Endothelial cell of umbilical vein (primary cell): Measurements from ENCODE around the gene AHCY. TPM values are rescaled to one million over a fixed set of nuclear protein-coding genes. Genes with fewer than 3 reads are reported as not detected.

Experiments used
- BruUV-seq: library from RNA; stranded (reverse); fragments of 400-500 nt; replicated peaks from 2 replicates; lab custom pipeline; 2021; lab: Mats Ljungman, UMichigan
- CTCF ChIA-PET: fragments of 300-600, 350-600 bp; sonication (Branson Sonifier 250); formaldehyde crosslinking; loops from one replicate; lab custom pipeline; 2021; ENCODE audit warnings: antibody characterized with exemption, inconsistent platforms; lab: Charles Lee
- POLR2A ChIA-PET: fragments of 300-600, 350-600 bp; sonication (Branson Sonifier 250); formaldehyde crosslinking; loops from one replicate; lab custom pipeline; 2021; ENCODE audit warnings: antibody characterized with exemption, inconsistent platforms; lab: Charles Lee
- DNase-seq: peaks from one replicate; pipeline ENCODE4 v3.0.0-alpha.2; 2011; ENCODE audit warnings: low read depth, low spot score
- FAIRE-seq: peaks from 2 replicates; lab custom pipeline; 2011; peaks lifted over from hg19 to GRCh38; lab: Jason Lieb, UNC
- H2AFZ ChIP-seq: 2 replicates; pipeline ENCODE4 v1.6.0; 2012; ENCODE audit warnings: low read depth, low read length, control low read depth, inconsistent platforms
- H3K27ac ChIP-seq: 2 replicates; pipeline ENCODE4 v1.5.1; 2011; ENCODE audit warnings: low read depth, mild to moderate bottlenecking, control low read depth, low read length, moderate library complexity; ENCODE audit not compliant: insufficient read depth
- H3K27me3 ChIP-seq, 2 experiments: 2 replicates each; pipeline versions ENCODE4 v1.6.0 to v1.6.1; 2011; ENCODE audit warnings: low read length in 2 of 2, mixed read lengths in 1 of 2; ENCODE audit not compliant: control insufficient read depth in 2 of 2, insufficient read depth in 2 of 2
- H3K36me3 ChIP-seq, 2 experiments: 2 replicates in 1 of 2; 3 replicates in 1 of 2; pipeline ENCODE4 v1.5.1; 2011; ENCODE audit warnings: low read length in 2 of 2, mild to moderate bottlenecking in 1 of 2, moderate library complexity in 1 of 2; ENCODE audit not compliant: control insufficient read depth in 2 of 2, insufficient read depth in 2 of 2; ENCODE audit errors: extremely low read depth in 1 of 2
- H3K4me1 ChIP-seq: 3 replicates; pipeline ENCODE4 v1.5.1; 2011; ENCODE audit warnings: mild to moderate bottlenecking, low read length; ENCODE audit not compliant: control insufficient read depth, insufficient read depth; ENCODE audit errors: extremely low read depth
- H3K4me2 ChIP-seq: 2 replicates; pipeline ENCODE4 v1.6.1; 2011; ENCODE audit warnings: low read length, control low read depth, mixed read lengths; ENCODE audit not compliant: insufficient read depth
- H3K4me3 ChIP-seq, 3 experiments: fragments of 200-600 bp in 1 of 3; sonication (generic), shearing (Covaris generic) in 1 of 3; replicated peaks in 1 of 3; 2 replicates each; pipeline ENCODE4 v1.5.1; 2011 to 2016; ENCODE audit warnings: control low read depth in 3 of 3, low read length in 3 of 3, mild to moderate bottlenecking in 2 of 3, inconsistent platforms in 1 of 3, low read depth in 1 of 3, moderate library complexity in 1 of 3; ENCODE audit not compliant: insufficient read depth in 1 of 3
- H3K79me2 ChIP-seq: 2 replicates; pipeline ENCODE4 v1.6.0; 2012; ENCODE audit warnings: low read length, inconsistent platforms; ENCODE audit not compliant: control insufficient read depth, insufficient read depth
- H3K9ac ChIP-seq: replicated peaks from 2 replicates; pipeline ENCODE3; 2011; ENCODE audit warnings: low read length, control low read depth; ENCODE audit not compliant: insufficient read depth; ENCODE audit errors: extremely low read depth
- H3K9me1 ChIP-seq: replicated peaks from 3 replicates; pipeline ENCODE4 v1.6.0; 2011; ENCODE audit warnings: mild to moderate bottlenecking, low read length; ENCODE audit not compliant: control insufficient read depth, insufficient read depth; ENCODE audit errors: extremely low read depth
- H3K9me3 ChIP-seq: replicated peaks from 2 replicates; pipeline ENCODE4 v1.5.1; 2012; ENCODE audit warnings: low read length, inconsistent platforms; ENCODE audit not compliant: control insufficient read depth, insufficient read depth
- H4K20me1 ChIP-seq: replicated peaks from 2 replicates; pipeline ENCODE3; 2011; ENCODE audit warnings: mild to moderate bottlenecking, low read length; ENCODE audit not compliant: control insufficient read depth, insufficient read depth; ENCODE audit errors: extremely low read depth
- EZH2 ChIP-seq: IDR thresholded peaks from 2 replicates; pipeline ENCODE4 v1.6.1; 2012; ENCODE audit warnings: borderline replicate concordance, low read depth, mild to moderate bottlenecking, moderate library complexity, low read length, inconsistent platforms; ENCODE audit not compliant: severe bottlenecking
- FOS ChIP-seq: IDR thresholded peaks from 2 replicates; pipeline ENCODE4 v1.6.1; 2011; ENCODE audit warnings: mild to moderate bottlenecking, low read length, moderate library complexity, borderline replicate concordance; ENCODE audit not compliant: insufficient read depth
- GATA2 ChIP-seq: IDR thresholded peaks from 2 replicates; pipeline ENCODE4 v1.7.0; 2011; ENCODE audit warnings: low read depth, mild to moderate bottlenecking, moderate library complexity, mixed read lengths, low read length; ENCODE audit not compliant: insufficient read length, insufficient read depth
- JUN ChIP-seq: IDR thresholded peaks from 2 replicates; pipeline ENCODE4 v1.6.1; 2011; ENCODE audit warnings: borderline replicate concordance, low read depth; ENCODE audit not compliant: insufficient read length, insufficient read depth
- MYC ChIP-seq: IDR thresholded peaks from one replicate; pipeline ENCODE4 v1.6.1; 2011; ENCODE audit warnings: mild to moderate bottlenecking, low read depth, low read length
- POLR2A ChIP-seq: IDR thresholded peaks from 2 replicates; pipeline ENCODE4 v1.6.1; 2012; ENCODE audit warnings: low read depth, mild to moderate bottlenecking, control low read depth, low read length
- POLR2AphosphoS5 ChIP-seq: IDR thresholded peaks from 2 replicates; pipeline ENCODE4 v1.6.1; 2012; ENCODE audit warnings: low read depth, mild to moderate bottlenecking, control low read depth, low read length, moderate library complexity; ENCODE audit not compliant: insufficient read depth
- dilution Hi-C: fragments of 300-500 bp; cut with MboI; formaldehyde crosslinking; loops from one replicate; pipeline ENCODE4 v1.15.0; 2019; ENCODE audit warnings: low sequenced_read_pairs; ENCODE audit not compliant: extremely low pct_ligation_motif_present
- intact Hi-C: fragments of 100-400 bp; cut with micrococcal nuclease; formaldehyde crosslinking; loops from one replicate; pipeline ENCODE4 v1.10.0; 2022
- polyA plus RNA-seq, 4 experiments: library from polyadenylated mRNA; depleted of rRNA in 3 of 4; stranded (reverse) in 3 of 4; unstranded in 1 of 4; fragments of >200 nt; gene quantifications; 2 replicates each; pipeline versions ENCODE4 v1.2.1 to v1.2.3, GENCODE V29; 2011 to 2012; ENCODE audit warnings: missing spikeins in 1 of 4
- total RNA-seq: library from RNA; stranded (reverse); gene quantifications from 2 replicates; pipeline ENCODE4 v1.2.3, GENCODE V29; 2021
- TF ChIP-seq, protein P1 (sequence below): IDR thresholded peaks from 2 replicates; pipeline ENCODE4 v1.6.1; 2011; ENCODE audit not compliant: insufficient read depth, insufficient read length
- TF ChIP-seq, protein P2 (sequence below), 2 donors: IDR thresholded peaks; 1 replicate in 1 of 2; 2 replicates in 1 of 2; pipeline ENCODE4 v1.5.1; 2011; ENCODE audit warnings: low read length in 2 of 2, mild to moderate bottlenecking in 2 of 2, moderate library complexity in 2 of 2, control low read depth in 1 of 2, inconsistent platforms in 1 of 2, low read depth in 1 of 2; ENCODE audit not compliant: insufficient read depth in 1 of 2; ENCODE audit errors: extremely low read depth in 1 of 2

The AHCY gene
- total and polyA plus RNA-seq, 2 donors (not counting 3 experiments of a cell fraction or from before 2014, with no cell fraction given): 94.7 to 168 TPM

DNA sequence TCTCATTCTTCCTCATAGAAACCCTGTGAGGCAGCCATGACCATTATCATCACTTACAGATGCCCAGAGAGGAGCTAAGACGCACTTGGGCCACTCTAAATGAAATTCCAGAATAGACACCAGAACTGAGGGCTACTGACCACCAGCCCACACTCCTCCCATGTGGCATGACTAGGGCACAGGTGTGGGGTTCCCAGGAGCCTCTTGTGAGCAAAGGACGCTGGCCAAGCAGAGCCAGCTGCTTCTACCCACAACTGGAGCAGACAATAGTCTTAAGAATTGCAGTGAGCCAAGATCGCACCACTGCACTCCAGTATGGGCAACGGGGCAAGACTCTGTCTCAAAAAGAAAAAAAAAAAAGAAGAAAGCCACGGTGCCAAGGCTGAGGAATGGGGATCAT is 10.0 kb downstream of the AHCY start:
- FAIRE-seq (no peak), DNase-seq (no peak)
- no peak overlapping the region for H2AFZ ChIP-seq
- H4K20me1 ChIP-seq: no peaks in the 10 kb centered on the region
- peaks cover 9% of the 10 kb centered on the region for H3K79me2 ChIP-seq
- H3K36me3 ChIP-seq: peaks cover 0 to 8% of the 10 kb centered on the region in 2 experiments
- no peaks in the 10 kb centered on the region for H3K9me1 ChIP-seq
- no peaks in the 10 kb centered on the region for H3K27me3 ChIP-seq
- no peak for TF ChIP-seq GATA2
- TF ChIP-seq, protein P1, sequence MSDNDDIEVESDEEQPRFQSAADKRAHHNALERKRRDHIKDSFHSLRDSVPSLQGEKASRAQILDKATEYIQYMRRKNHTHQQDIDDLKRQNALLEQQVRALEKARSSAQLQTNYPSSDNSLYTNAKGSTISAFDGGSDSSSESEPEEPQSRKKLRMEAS: no peak
- TF ChIP-seq FOS: no peak
- no peak for TF ChIP-seq POLR2A
- no peak for TF ChIP-seq EZH2
- no peak for TF ChIP-seq MYC
- TF ChIP-seq, protein P2, sequence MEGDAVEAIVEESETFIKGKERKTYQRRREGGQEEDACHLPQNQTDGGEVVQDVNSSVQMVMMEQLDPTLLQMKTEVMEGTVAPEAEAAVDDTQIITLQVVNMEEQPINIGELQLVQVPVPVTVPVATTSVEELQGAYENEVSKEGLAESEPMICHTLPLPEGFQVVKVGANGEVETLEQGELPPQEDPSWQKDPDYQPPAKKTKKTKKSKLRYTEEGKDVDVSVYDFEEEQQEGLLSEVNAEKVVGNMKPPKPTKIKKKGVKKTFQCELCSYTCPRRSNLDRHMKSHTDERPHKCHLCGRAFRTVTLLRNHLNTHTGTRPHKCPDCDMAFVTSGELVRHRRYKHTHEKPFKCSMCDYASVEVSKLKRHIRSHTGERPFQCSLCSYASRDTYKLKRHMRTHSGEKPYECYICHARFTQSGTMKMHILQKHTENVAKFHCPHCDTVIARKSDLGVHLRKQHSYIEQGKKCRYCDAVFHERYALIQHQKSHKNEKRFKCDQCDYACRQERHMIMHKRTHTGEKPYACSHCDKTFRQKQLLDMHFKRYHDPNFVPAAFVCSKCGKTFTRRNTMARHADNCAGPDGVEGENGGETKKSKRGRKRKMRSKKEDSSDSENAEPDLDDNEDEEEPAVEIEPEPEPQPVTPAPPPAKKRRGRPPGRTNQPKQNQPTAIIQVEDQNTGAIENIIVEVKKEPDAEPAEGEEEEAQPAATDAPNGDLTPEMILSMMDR (IDR thresholded peaks at IDR 0.05; ENCODE audit: extremely low read depth in 1 of 2, insufficient read depth in 1 of 2, low read depth in 1 of 2, low read length in 2 of 2): no peak
- TF ChIP-seq JUN: no peak
- TF ChIP-seq POLR2AphosphoS5: no peak
- CTCF ChIA-PET: interaction anchor here (1.1 to 1.4 kb wide), 2 partner anchors 103 to 230 kb away, joined by 3 read pairs; no protein-coding TSS in a partner anchor
- BruUV-seq: no TSS peak
- H3K9ac ChIP-seq: no peak overlapping the region
- no peak overlapping the region for H3K4me3 ChIP-seq
- H3K27ac ChIP-seq: no peak overlapping the region
- no peak overlapping the region for H3K4me2 ChIP-seq
- dilution Hi-C loops: no loop called here
- H3K4me1 ChIP-seq: no peaks in the 10 kb centered on the region
- H3K9me3 ChIP-seq: no peaks in the 10 kb centered on the region
- intact Hi-C loops: no loop called here
- POLR2A ChIA-PET: no interaction called here
